Smooth muscle cell (in vitro differentiated cells): Measurements from ENCODE around the gene F12. TPM values are rescaled to one million over a fixed set of nuclear protein-coding genes. Genes with fewer than 3 reads are reported as not detected.
"Not testable (repeated sequence)": the region's sequence is repeated elsewhere in the genome, so short reads cannot be mapped to it uniquely, and the experiment has no call there.

Experiments
- DNase-seq: peaks from one replicate; lab custom pipeline; 2025; ENCODE audit not compliant: unreplicated experiment; lab: John Stamatoyannopoulos, UW
- H2AFZ ChIP-seq: fragments of 200-600 bp; sonication (generic); 2 replicates; pipeline ENCODE4 v1.6.0; 2016; ENCODE audit warnings: antibody characterized with exemption, low read depth, mild to moderate bottlenecking
- H3F3A ChIP-seq: fragments of 200-600 bp; sonication (generic); 2 replicates; pipeline ENCODE4 v1.6.0; 2017; ENCODE audit warnings: antibody characterized with exemption, low read depth
- H3K27ac ChIP-seq: fragments of 200-600 bp; sonication (generic); 2 replicates; pipeline ENCODE4 v1.5.1; 2016; ENCODE audit warnings: low read depth, mild to moderate bottlenecking
- H3K27me3 ChIP-seq: fragments of 200-600 bp; sonication (generic); 2 replicates; pipeline ENCODE4 v1.6.1; 2016; ENCODE audit warnings: low read depth, mild to moderate bottlenecking
- H3K36me3 ChIP-seq: fragments of 200-600 bp; sonication (generic); 2 replicates; pipeline ENCODE4 v1.5.1; 2016; ENCODE audit warnings: low read depth
- H3K4me1 ChIP-seq: fragments of 200-600 bp; sonication (generic); 2 replicates; pipeline ENCODE4 v1.5.1; 2016; ENCODE audit warnings: low read depth
- H3K4me2 ChIP-seq: fragments of 200-600 bp; sonication (generic); 2 replicates; pipeline ENCODE4 v1.6.0; 2016; ENCODE audit warnings: mild to moderate bottlenecking
- H3K4me3 ChIP-seq: fragments of 200-600 bp; sonication (generic); 2 replicates; pipeline ENCODE4 v1.5.1; 2016; ENCODE audit warnings: mild to moderate bottlenecking
- H3K79me2 ChIP-seq: fragments of 200-600 bp; sonication (generic); 2 replicates; pipeline ENCODE4 v1.6.0; 2016; ENCODE audit warnings: low read depth, mild to moderate bottlenecking
- H3K9ac ChIP-seq: fragments of 200-600 bp; sonication (generic); 2 replicates; pipeline ENCODE4 v1.6.0; 2016; ENCODE audit warnings: low read depth
- H3K9me3 ChIP-seq: fragments of 200-600 bp; sonication (generic); replicated peaks from 2 replicates; pipeline ENCODE4 v1.5.1; 2016; ENCODE audit warnings: low read depth
- H4K20me1 ChIP-seq: fragments of 200-600 bp; sonication (generic); 2 replicates; pipeline ENCODE4 v1.6.0; 2016; ENCODE audit warnings: low read depth
- whole genome bisulfite sequencing: methylation state at CpG from one replicate; pipeline ENCODE4 v1.1.7; 2016; ENCODE audit warnings: low lambda C conversion rate; 5-methylcytosine and 5-hydroxymethylcytosine counted together
- polyA plus RNA-seq: library from polyadenylated mRNA; unstranded; fragments of >200 nt; fragmentation: Nextera tagmentation; extraction: Ambion mirVana; gene quantifications from 2 replicates; pipeline ENCODE4 v1.2.1, GENCODE V29; 2016
- total RNA-seq: library from RNA; depleted of rRNA; stranded (reverse); fragments of >200 nt; gene quantifications from 2 replicates; pipeline ENCODE4 v1.2.3, GENCODE V29; 2014
- TF ChIP-seq, protein P1 (sequence below): fragments of 200-600 bp; sonication (generic); IDR thresholded peaks from 2 replicates; pipeline ENCODE4 v1.5.1; 2017; ENCODE audit warnings: borderline replicate concordance, mild to moderate bottlenecking, antibody characterized with exemption; ENCODE audit not compliant: insufficient read depth, poor library complexity, severe bottlenecking

Gene F12
- total and polyA plus RNA-seq, 2 experiments from 2014 or later = 3.6 to 15.0 TPM

DNA sequence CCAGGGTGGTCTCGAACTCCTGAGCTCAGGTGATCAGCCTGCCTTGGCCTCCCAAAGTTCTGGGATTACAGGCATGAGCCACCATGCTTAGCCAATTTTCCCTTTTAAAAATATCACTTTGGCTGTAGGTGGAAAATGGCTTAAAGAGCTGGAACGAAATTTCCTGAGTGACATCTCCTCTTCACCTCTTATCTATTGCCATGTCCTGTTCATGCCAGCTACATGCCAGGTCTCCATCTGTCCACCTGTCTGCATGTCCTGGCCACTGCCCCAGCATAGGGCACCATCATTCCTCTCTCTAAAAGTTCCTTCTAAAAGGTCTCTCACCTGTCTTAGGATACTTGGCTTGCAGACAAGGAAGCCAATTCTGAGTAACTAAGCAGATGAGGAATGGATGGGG is 14.3 kb upstream of the F12 start:
- Histone ChIP-seq H3K4me1 (peaks cover 11% of the 10 kb centered on the region), H2AFZ (no peak overlapping the region)
- DNase-seq = no peak

GRCh38 chr5:177421062-177421798 is 11.9 kb upstream of the F12 start:
- H3K4me1 ChIP-seq = peaks cover 4% of the 10 kb centered on the region
- H2AFZ ChIP-seq = no peak overlapping the region
- TF ChIP-seq, protein P1, sequence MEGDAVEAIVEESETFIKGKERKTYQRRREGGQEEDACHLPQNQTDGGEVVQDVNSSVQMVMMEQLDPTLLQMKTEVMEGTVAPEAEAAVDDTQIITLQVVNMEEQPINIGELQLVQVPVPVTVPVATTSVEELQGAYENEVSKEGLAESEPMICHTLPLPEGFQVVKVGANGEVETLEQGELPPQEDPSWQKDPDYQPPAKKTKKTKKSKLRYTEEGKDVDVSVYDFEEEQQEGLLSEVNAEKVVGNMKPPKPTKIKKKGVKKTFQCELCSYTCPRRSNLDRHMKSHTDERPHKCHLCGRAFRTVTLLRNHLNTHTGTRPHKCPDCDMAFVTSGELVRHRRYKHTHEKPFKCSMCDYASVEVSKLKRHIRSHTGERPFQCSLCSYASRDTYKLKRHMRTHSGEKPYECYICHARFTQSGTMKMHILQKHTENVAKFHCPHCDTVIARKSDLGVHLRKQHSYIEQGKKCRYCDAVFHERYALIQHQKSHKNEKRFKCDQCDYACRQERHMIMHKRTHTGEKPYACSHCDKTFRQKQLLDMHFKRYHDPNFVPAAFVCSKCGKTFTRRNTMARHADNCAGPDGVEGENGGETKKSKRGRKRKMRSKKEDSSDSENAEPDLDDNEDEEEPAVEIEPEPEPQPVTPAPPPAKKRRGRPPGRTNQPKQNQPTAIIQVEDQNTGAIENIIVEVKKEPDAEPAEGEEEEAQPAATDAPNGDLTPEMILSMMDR = no peak
- no peaks in the 10 kb centered on the region for H3K36me3 ChIP-seq
- no peak overlapping the region for H3K4me3 ChIP-seq
- H4K20me1 ChIP-seq = no peaks in the 10 kb centered on the region
- H3K27ac ChIP-seq = no peak overlapping the region
- no peaks in the 10 kb centered on the region for H3K27me3 ChIP-seq
- DNase-seq = no peak
- no peak overlapping the region for H3K9ac ChIP-seq
- no peaks in the 10 kb centered on the region for H3K9me3 ChIP-seq
- 84% methylated on average over 6 of the region's 6 CpGs for WGBS
- no peak overlapping the region for H3K4me2 ChIP-seq
- H3K79me2 ChIP-seq = no peaks in the 10 kb centered on the region
- H3F3A ChIP-seq = no peaks in the 10 kb centered on the region

More for the DNA sequence above, 14.3 kb upstream of the F12 start:
- no peaks in the 10 kb centered on the region for H3K9me3 ChIP-seq
- H3K27ac ChIP-seq = no peak overlapping the region
- TF ChIP-seq, protein P1 = no peak
- H3K9ac ChIP-seq = no peak overlapping the region
- H4K20me1 ChIP-seq = peaks cover 11% of the 10 kb centered on the region
- H3K79me2 ChIP-seq = peaks cover 13% of the 10 kb centered on the region
- H3K4me3 ChIP-seq = no peak overlapping the region
- H3F3A ChIP-seq = no peaks in the 10 kb centered on the region
- WGBS = 80% methylated on average over 2 of the region's 2 CpGs
- no peaks in the 10 kb centered on the region for H3K36me3 ChIP-seq
- H3K27me3 ChIP-seq = no peaks in the 10 kb centered on the region
- no peak overlapping the region for H3K4me2 ChIP-seq

GRCh38 chr5:177420472-177420871 is 11.1 kb upstream of the F12 start:
- H3K9ac ChIP-seq, H2AFZ ChIP-seq, H3K27me3 ChIP-seq, H3K27ac ChIP-seq, DNase-seq, H3K4me3 ChIP-seq, H3K4me1 ChIP-seq, H3K4me2 ChIP-seq, H3K36me3 ChIP-seq, H4K20me1 ChIP-seq, H3F3A ChIP-seq, H3K79me2 ChIP-seq, H3K9me3 ChIP-seq: not testable (repeated sequence)
- 90% methylated on average over 7 of the region's 7 CpGs for WGBS

DNA sequence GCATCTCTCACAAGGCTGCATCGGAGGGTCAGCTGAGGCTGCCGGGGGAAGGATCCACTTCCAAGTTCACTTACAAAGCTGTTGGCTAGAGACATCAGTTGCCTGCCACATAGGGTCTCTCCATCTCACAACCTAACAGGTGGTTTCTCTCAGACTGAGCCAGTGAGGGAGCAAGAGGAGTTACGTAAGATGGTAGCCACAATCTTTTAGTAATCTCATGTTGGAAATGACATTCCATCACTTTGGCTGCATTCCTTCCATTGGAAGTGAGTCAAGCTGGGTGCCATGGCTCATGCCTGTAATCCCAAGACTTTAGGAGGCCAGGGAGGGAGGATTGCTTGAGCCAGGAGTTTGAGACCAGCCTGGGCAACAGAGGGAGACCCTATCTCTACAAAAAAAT is 9.7 kb upstream of the F12 start:
- TF ChIP-seq, protein P1 = no peak
- 90% methylated on average over 3 of the region's 3 CpGs for WGBS

GRCh38 chr5:177417081-177417480 is 7.7 kb upstream of the F12 start:
- H2AFZ ChIP-seq, H3K79me2 ChIP-seq, H3F3A ChIP-seq, H3K4me2 ChIP-seq, H3K9ac ChIP-seq, H3K4me3 ChIP-seq, H3K9me3 ChIP-seq, H3K4me1 ChIP-seq, H4K20me1 ChIP-seq, H3K27me3 ChIP-seq, DNase-seq, H3K36me3 ChIP-seq, H3K27ac ChIP-seq: not testable (repeated sequence)
- 91% methylated on average over 6 of the region's 6 CpGs for WGBS

More for the DNA sequence above, 9.7 kb upstream of the F12 start:
- H3K4me2 ChIP-seq = no peak overlapping the region
- no peak overlapping the region for H3K9ac ChIP-seq
- no peaks in the 10 kb centered on the region for H4K20me1 ChIP-seq
- no peaks in the 10 kb centered on the region for H3K27me3 ChIP-seq
- H3F3A ChIP-seq = no peaks in the 10 kb centered on the region
- no peaks in the 10 kb centered on the region for H3K4me1 ChIP-seq
- no peaks in the 10 kb centered on the region for H3K9me3 ChIP-seq
- no peak for DNase-seq
- no peaks in the 10 kb centered on the region for H3K36me3 ChIP-seq
- H2AFZ ChIP-seq = no peak overlapping the region
- no peak overlapping the region for H3K4me3 ChIP-seq
- no peaks in the 10 kb centered on the region for H3K79me2 ChIP-seq
- no peak overlapping the region for H3K27ac ChIP-seq
